ENCODE measurements around the gene RAB3IL1.

- TF ChIP-seq, protein P1, sequence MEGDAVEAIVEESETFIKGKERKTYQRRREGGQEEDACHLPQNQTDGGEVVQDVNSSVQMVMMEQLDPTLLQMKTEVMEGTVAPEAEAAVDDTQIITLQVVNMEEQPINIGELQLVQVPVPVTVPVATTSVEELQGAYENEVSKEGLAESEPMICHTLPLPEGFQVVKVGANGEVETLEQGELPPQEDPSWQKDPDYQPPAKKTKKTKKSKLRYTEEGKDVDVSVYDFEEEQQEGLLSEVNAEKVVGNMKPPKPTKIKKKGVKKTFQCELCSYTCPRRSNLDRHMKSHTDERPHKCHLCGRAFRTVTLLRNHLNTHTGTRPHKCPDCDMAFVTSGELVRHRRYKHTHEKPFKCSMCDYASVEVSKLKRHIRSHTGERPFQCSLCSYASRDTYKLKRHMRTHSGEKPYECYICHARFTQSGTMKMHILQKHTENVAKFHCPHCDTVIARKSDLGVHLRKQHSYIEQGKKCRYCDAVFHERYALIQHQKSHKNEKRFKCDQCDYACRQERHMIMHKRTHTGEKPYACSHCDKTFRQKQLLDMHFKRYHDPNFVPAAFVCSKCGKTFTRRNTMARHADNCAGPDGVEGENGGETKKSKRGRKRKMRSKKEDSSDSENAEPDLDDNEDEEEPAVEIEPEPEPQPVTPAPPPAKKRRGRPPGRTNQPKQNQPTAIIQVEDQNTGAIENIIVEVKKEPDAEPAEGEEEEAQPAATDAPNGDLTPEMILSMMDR (conservative IDR thresholded peaks at IDR 0.05 in 1 of 2, IDR thresholded peaks at IDR 0.05 in 1 of 2; ENCODE audit: low read depth in 1 of 2, low read length in 2 of 2), result no peak
- TF ChIP-seq EZH2 (IDR thresholded peaks at IDR 0.05; ENCODE audit: low read length, missing control alignments), result no peak
Observed at GRCh38 chr11:61866231-61866957, 51.0 kb downstream of the RAB3IL1 start.
